Chondrocyte (in vitro differentiated cells): ENCODE results near the gene SDK2. TPM values are rescaled to one million over a fixed set of nuclear protein-coding genes. Genes with fewer than 3 reads are reported as not detected.

Source experiments
- DNase-seq: peaks from one replicate; pipeline ENCODE4 v3.0.0; 2021; ENCODE audit warnings: mixed read lengths, low spot score
- H3K27ac Mint-ChIP-seq: one replicate; pipeline ENCODE4 v1.8.0; 2021; ENCODE audit warnings: mild to moderate bottlenecking, moderate library complexity, mixed read lengths; ENCODE audit not compliant: unreplicated experiment
- H3K27me3 Mint-ChIP-seq: 2 replicates; pipeline ENCODE4 v1.8.0; 2021; ENCODE audit warnings: low read depth, mixed read lengths
- H3K36me3 Mint-ChIP-seq: 2 replicates; pipeline ENCODE4 v1.8.0; 2021; ENCODE audit warnings: low read depth, mixed read lengths
- H3K4me1 Mint-ChIP-seq: 2 replicates; pipeline ENCODE4 v1.8.0; 2021; ENCODE audit warnings: low read depth, mild to moderate bottlenecking, mixed read lengths
- H3K4me3 Mint-ChIP-seq: one replicate; pipeline ENCODE4 v1.8.0; 2021; ENCODE audit warnings: mild to moderate bottlenecking, moderate library complexity, mixed read lengths; ENCODE audit not compliant: unreplicated experiment
- H3K9me3 Mint-ChIP-seq: 2 replicates; pipeline ENCODE4 v1.8.0; 2021; ENCODE audit warnings: low read depth, mixed read lengths
- CTCF ChIP-seq: fragments of 200-600 bp; sonication (generic); IDR thresholded peaks from 2 replicates; pipeline ENCODE4 v1.5.0; 2021; ENCODE audit warnings: antibody characterized with exemption, mild to moderate bottlenecking, moderate library complexity
- total RNA-seq: library from RNA; stranded (reverse); gene quantifications from 3 replicates; pipeline ENCODE4 v1.2.1, GENCODE V29; 2021

The SDK2 gene
- total RNA-seq, 1 donor from 2014 or later: 15.8 TPM

- Mint-ChIP-seq H3K27ac (no peak overlapping the region), H3K36me3 (peaks cover 5% of the 10 kb centered on the region), H3K4me1 (no peaks in the 10 kb centered on the region), H3K27me3 (no peaks in the 10 kb centered on the region), H3K4me3 (no peak overlapping the region), H3K9me3 (no peaks in the 10 kb centered on the region)
- no peak for TF ChIP-seq CTCF
- DNase-seq: peak; percentile 78
Observed at GRCh38 chr17:73354423-73355284, 289.6 kb downstream of the SDK2 start.

DNA sequence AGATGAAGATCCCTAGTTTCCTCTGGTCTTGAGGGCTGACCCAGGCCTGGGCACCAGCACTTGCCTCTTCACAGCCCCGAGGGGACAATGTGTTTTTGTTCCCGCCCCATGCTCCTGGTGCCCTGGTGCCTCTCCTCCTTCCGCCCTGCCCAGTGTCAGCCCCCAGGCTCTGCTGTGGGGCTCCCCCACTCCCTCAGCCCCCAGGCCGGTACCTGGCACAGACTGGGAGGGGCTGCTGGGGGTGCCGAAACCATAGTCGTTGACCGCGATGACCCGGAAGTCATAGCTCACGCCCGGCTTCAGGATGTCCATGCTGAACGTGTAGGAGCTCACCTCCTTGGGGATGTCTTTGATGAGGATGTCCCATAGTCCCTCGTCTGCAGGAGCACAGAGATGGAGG lies 292.0 kb downstream of the SDK2 start:
- Mint-ChIP-seq H3K27me3 (no peaks in the 10 kb centered on the region), H3K36me3 (peaks cover 5% of the 10 kb centered on the region), H3K27ac (no peak overlapping the region), H3K4me1 (peaks cover 6% of the 10 kb centered on the region), H3K9me3 (no peaks in the 10 kb centered on the region), H3K4me3 (no peak overlapping the region)
- DNase-seq: peak; percentile 59
- no peak for TF ChIP-seq CTCF

GRCh38 chr17:73351764-73352163 lies 292.5 kb downstream of the SDK2 start:
- H3K9me3 Mint-ChIP-seq: no peaks in the 10 kb centered on the region
- H3K27me3 Mint-ChIP-seq: no peaks in the 10 kb centered on the region
- peaks cover 7% of the 10 kb centered on the region for H3K4me1 Mint-ChIP-seq
- no peak for DNase-seq
- H3K27ac Mint-ChIP-seq: no peak overlapping the region
- H3K36me3 Mint-ChIP-seq: peaks cover 5% of the 10 kb centered on the region
- no peak for TF ChIP-seq CTCF
- H3K4me3 Mint-ChIP-seq: no peak overlapping the region

DNA sequence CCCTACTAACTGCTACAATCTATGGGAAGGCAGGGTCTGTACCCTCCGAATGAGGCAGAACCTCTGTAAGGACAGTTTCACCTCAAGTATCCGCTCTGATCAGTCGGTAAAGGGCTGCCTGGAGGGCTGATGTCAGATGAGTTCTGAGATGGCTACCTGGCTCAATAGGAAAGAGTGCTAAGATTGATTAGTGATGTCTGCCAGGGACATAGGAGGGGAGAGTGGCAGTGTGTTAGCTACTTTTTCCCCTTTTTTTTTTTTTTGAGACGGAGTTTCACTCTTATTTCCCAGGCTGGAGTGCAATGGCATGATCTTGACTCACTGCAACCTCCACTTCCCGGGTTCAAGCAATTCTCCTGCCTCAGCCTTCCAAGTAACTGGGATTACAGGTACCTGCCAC lies 293.4 kb downstream of the SDK2 start:
- DNase-seq: no peak
- Mint-ChIP-seq H3K27me3 (no peaks in the 10 kb centered on the region), H3K27ac (no peak overlapping the region), H3K4me1 (peaks cover 7% of the 10 kb centered on the region), H3K9me3 (no peaks in the 10 kb centered on the region), H3K36me3 (peaks cover 5% of the 10 kb centered on the region), H3K4me3 (no peak overlapping the region)
- no peak for TF ChIP-seq CTCF

DNA sequence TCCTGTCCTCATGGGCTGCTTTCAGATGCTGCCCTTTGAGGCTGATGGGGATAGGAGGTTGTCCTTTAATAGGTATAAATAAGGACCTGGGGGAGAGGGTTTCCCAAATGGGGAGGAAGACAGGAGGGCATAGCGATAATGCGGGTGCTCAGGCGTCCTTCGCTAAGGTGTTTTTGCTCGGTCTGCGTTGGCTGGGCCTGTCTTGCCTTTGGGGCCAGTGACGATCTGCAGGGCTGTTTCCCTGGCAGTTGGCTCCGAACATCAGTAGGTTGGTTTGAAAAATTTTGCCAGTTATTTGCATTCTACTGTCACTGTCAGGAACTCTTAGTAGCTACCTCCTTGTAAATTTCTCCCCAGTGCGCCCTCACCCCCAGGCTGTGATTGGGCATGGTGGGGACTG lies 294.6 kb downstream of the SDK2 start:
- no peak for DNase-seq
- Mint-ChIP-seq H3K27me3 (no peaks in the 10 kb centered on the region), H3K36me3 (peaks cover 5% of the 10 kb centered on the region), H3K4me1 (peaks cover 7% of the 10 kb centered on the region), H3K4me3 (no peak overlapping the region), H3K9me3 (no peaks in the 10 kb centered on the region), H3K27ac (no peak overlapping the region)
- no peak for TF ChIP-seq CTCF
